ENCODE results near the gene DCP1B.

The DCP1B gene

DNA sequence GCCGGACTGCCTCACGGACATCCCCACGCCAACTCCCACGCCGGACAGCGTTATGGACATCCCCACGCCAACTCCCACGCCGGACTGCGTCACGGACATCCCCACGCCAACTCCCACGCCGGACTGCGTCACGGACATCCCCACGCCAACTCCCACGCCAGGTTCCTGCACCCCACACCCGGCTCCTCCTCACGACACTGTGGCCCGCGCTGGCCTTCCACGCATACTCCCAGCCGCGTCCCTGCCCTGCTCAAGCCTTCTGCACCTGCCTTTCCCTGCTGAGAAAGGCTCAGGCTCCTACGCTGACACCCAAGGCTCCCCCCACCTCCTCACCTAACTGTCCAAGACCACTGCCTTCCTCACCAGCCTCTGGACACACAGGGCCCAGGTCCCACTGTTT lies 95.5 kb downstream of the DCP1B start:
- Mint-ChIP-seq H3K36me3 (peaks cover 8 to 13% of the 10 kb centered on the region in 2 donors), H3K4me1 (peaks cover 7 to 13% of the 10 kb centered on the region in 2 donors), H3K27ac (peak overlapping the region; percentile 81), H3K27me3 (peaks cover 18 to 37% of the 10 kb centered on the region in 2 donors), H3K4me3 (peak overlapping the region; percentile 41 to 55), H3K9me3 (peaks cover 11 to 16% of the 10 kb centered on the region in 2 donors)
- ATAC-seq (replicated peaks) (no peak), DNase-seq (no peak)

- DNase-seq, result peak; percentile 0
- peaks cover 7 to 13% of the 10 kb centered on the region in 2 donors for H3K4me1 Mint-ChIP-seq
- peaks cover 17 to 21% of the 10 kb centered on the region in 2 donors for H3K9me3 Mint-ChIP-seq
- H3K36me3 Mint-ChIP-seq, result peaks cover 8 to 16% of the 10 kb centered on the region in 2 donors
- ATAC-seq (replicated peaks), result peak; percentile 27 to 54
- no peak overlapping the region for H3K27ac Mint-ChIP-seq
- peaks cover 18 to 37% of the 10 kb centered on the region in 2 donors for H3K27me3 Mint-ChIP-seq
- peak overlapping the region; percentile 68 to 76 for H3K4me3 Mint-ChIP-seq
These were observed 96.3 kb downstream of the DCP1B start for GRCh38 chr12:1907652-1908611.

DNA sequence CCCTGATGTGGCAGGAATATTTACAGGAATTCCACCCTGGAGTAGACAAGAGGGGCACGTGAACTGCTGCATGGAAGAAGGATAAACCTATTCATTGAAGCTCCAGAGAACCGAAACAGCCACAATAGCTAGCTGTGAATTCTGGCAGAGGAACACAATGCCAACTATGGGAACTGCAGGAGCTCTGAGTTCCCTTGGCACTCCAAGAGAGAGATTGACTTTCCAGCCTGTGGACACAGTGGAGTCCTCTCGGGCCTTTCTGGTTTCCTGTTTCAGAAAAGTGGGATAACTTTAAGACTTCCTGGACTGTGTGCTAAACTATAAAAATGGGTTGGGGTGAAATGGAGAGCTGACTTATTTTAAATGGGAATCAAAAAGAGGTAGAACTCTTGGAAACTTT lies 97.7 kb downstream of the DCP1B start:
- Mint-ChIP-seq H3K27me3 (peaks cover 22 to 43% of the 10 kb centered on the region in 2 donors), H3K4me1 (peaks cover 7 to 13% of the 10 kb centered on the region in 2 donors), H3K36me3 (peaks cover 10 to 16% of the 10 kb centered on the region in 2 donors), H3K27ac (no peak overlapping the region), H3K4me3 (no peak overlapping the region), H3K9me3 (peaks cover 20 to 33% of the 10 kb centered on the region in 2 donors)
- DNase-seq, result no peak
- ATAC-seq (replicated peaks), result no peak

- H3K27me3 Mint-ChIP-seq, result peaks cover 22 to 38% of the 10 kb centered on the region in 2 donors
- peaks cover 7 to 13% of the 10 kb centered on the region in 2 donors for H3K4me1 Mint-ChIP-seq
- H3K36me3 Mint-ChIP-seq, result peaks cover 10 to 16% of the 10 kb centered on the region in 2 donors
- no peak overlapping the region for H3K4me3 Mint-ChIP-seq
- H3K27ac Mint-ChIP-seq, result no peak overlapping the region
- peaks cover 20 to 34% of the 10 kb centered on the region in 2 donors for H3K9me3 Mint-ChIP-seq
- ATAC-seq (replicated peaks) (no peak), DNase-seq (no peak)
These were observed 99.4 kb downstream of the DCP1B start for GRCh38 chr12:1904875-1905274.

- peaks cover 9 to 20% of the 10 kb centered on the region in 2 donors for H3K9me3 Mint-ChIP-seq
- H3K27me3 Mint-ChIP-seq, result peaks cover 12 to 23% of the 10 kb centered on the region in 2 donors
- H3K36me3 Mint-ChIP-seq, result peaks cover 0 to 3% of the 10 kb centered on the region in 2 donors
- ATAC-seq (replicated peaks) (no peak), DNase-seq (no peak)
- no peak overlapping the region for H3K4me3 Mint-ChIP-seq
- no peaks in the 10 kb centered on the region for H3K4me1 Mint-ChIP-seq
- no peak overlapping the region for H3K27ac Mint-ChIP-seq
These were observed 107.3 kb downstream of the DCP1B start for GRCh38 chr12:1896964-1897363.
